ENCODE data around the gene NKIRAS2. TPM values are rescaled to one million over a fixed set of nuclear protein-coding genes. Genes with fewer than 3 reads are reported as not detected.

Gene NKIRAS2
- total and polyA plus RNA-seq, 2 of the 13 experiments (the other 11 are each of a cell fraction or from before 2014, with no cell fraction given): 27.9 to 42.0 TPM

- no peak for TF ChIP-seq RERE (CRISPR knock-in tag; IDR thresholded peaks at IDR 0.05; ENCODE audit: low read depth)
- no peak for TF ChIP-seq TCF7L2 (IDR thresholded peaks at IDR 0.05; ENCODE audit: low read depth, low read length)
- no peak for TF ChIP-seq GRHL1 (CRISPR knock-in tag; conservative IDR thresholded peaks at IDR 0.05)
- no peak for TF ChIP-seq BATF2 (CRISPR knock-in tag; IDR thresholded peaks at IDR 0.05)
- TF ChIP-seq ZNF44 (CRISPR knock-in tag; IDR thresholded peaks at IDR 0.05): no peak
- TF ChIP-seq ATRX (CRISPR knock-in tag; IDR thresholded peaks at IDR 0.05; ENCODE audit: borderline replicate concordance): no peak
- TF ChIP-seq ZSCAN20 (CRISPR knock-in tag; IDR thresholded peaks at IDR 0.05; ENCODE audit: borderline replicate concordance): no peak
- no peak for TF ChIP-seq SNAI1 (CRISPR knock-in tag; IDR thresholded peaks at IDR 0.05; ENCODE audit: borderline replicate concordance)
- TF ChIP-seq NR2F6 (IDR thresholded peaks at IDR 0.05): no peak
- 0 out of 2 replicates have a peak, but pooled peaks have one; percentile 52 for TF ChIP-seq NR2F6 (CRISPR knock-in tag; IDR thresholded peaks at IDR 0.05)
- no peak for TF ChIP-seq SNRNP70 (IDR thresholded peaks at IDR 0.05; ENCODE audit: low read depth, low read length)
- no peak for TF ChIP-seq IRF9 (CRISPR knock-in tag; IDR thresholded peaks at IDR 0.05; ENCODE audit: borderline replicate concordance)
- no peak for TF ChIP-seq ZBED4 (CRISPR knock-in tag; IDR thresholded peaks at IDR 0.05; ENCODE audit: borderline replicate concordance)
Measured at GRCh38 chr17:42027961-42028790, 8.3 kb downstream of the NKIRAS2 start (continued).

All from HepG2 (cell line).